GM21367 (cell line): ENCODE results near the gene PPP6R1.

Source experiments
- ATAC-seq: cut with Tn5 transposase; IDR thresholded peaks from one replicate; pipeline ENCODE4 v1.9.1; 2021; ENCODE audit not compliant: unreplicated experiment

PPP6R1 gene

DNA sequence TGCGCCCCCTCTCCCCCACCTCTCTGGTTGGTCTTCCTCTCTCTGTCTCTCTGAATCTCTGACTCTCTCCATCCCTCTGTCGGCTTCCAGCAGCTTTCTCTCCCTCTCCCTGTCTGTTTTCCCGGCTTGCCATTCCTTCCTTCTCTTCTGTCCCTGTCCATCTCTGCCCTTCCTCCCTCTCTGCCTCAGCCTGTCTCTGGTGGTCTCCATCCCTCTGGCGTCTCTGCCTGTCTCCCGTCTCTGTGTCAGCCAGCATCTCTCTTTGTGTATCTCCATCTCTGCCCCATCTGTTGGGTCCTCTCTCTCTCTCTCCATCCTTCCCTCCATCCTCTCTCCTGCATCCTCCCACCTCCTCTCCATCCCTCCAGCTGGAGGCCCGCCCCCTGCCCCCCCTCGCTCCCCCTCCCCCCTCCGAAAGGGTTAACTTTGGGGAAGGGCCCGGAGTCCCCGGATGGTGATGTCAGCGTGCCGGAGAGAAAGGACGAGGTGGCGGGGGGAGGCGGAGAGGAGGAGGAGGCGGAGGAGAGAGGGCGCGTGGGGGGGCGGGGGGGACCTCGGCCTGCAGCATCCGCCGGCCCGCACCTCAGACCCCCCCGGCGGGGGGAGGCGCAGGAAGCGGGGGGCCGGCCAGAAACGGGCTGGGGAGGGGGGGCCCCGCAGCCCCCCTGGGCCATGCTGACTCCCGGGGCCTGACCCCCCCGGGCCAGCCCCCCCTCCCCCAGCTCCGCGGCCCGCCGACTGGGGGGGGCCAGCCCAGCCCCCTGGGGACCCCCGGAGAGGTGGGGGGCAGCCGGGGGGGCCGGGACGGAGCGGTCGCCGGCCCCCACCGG, 24.9 kb upstream of the PPP6R1 start, which contains the start of gene BRSK1:
TSS of gene BRSK1 (plus strand) at position 450 of the 830 bp plus-strand sequence. CDS start 446 bp downstream, outside the sequence.
- ATAC-seq = no peak

DNA sequence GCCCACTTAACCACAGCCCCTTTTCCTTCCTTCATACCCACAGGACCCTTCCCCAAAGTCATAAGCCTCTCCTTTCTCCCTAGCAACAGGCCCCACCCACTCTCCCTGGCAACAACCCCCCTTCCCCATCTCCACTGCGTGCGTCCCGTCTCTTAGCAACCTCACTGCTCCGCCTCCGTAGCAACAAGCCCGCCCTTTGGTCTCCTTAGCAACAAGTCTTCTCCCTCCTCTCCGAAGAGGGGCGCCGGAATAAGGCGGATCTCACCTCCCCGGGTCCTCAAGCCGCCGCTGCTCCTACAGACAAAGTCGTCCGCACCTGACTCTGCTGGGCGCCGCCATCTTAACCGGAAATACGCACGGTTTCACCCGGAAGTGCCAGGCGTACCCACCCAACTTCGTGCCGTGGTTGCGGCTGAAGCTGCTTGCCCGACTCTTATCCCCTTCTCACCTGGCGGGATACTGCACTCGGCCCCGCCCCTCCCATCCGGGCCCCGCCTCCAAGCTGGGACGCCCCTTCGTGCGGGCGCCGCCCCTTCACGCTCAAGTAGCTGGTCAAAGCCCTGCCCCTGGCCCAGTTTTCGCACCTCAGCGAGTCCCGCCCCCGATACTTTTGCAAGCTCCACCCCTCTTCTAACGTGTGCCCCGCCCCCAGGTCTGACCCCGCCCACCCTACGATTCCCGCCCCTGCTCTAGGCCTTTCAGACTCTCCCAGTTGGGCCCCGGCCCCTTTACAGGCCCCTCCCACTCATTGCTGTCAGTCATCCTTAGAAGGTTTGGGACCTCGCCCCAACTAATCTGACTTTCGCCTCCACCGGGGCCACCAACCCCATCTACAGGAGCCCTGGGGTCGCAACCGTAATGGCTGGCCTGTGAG, 21.2 kb upstream of the PPP6R1 start, which contains the start of gene HSPBP1:
TSS of gene HSPBP1 (minus strand) at position 341 of the 874 bp plus-strand sequence. CDS start 502 bp downstream, outside the sequence.
- peak; percentile 61 for ATAC-seq

DNA sequence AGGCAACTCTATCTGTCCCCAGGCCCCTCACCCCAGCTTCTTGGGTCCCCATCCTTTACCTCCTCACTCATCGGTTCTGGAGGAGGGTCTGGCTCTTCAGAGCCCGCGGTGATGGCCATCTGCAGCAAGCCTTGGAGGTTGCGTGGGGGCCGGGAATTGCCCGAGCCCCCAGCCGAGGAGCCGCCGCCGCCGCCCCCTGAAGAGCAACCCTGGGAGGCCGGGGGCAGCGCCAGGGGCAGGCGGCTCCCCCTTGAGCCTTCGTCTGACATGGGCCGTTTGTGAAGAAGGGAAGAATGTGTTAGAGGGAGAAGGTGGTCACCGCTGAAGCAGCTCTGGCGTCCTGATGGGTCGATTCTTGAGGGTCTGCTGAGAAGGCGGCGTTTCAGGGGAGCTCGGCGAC, 20.5 kb upstream of the PPP6R1 start:
- no peak for ATAC-seq

DNA sequence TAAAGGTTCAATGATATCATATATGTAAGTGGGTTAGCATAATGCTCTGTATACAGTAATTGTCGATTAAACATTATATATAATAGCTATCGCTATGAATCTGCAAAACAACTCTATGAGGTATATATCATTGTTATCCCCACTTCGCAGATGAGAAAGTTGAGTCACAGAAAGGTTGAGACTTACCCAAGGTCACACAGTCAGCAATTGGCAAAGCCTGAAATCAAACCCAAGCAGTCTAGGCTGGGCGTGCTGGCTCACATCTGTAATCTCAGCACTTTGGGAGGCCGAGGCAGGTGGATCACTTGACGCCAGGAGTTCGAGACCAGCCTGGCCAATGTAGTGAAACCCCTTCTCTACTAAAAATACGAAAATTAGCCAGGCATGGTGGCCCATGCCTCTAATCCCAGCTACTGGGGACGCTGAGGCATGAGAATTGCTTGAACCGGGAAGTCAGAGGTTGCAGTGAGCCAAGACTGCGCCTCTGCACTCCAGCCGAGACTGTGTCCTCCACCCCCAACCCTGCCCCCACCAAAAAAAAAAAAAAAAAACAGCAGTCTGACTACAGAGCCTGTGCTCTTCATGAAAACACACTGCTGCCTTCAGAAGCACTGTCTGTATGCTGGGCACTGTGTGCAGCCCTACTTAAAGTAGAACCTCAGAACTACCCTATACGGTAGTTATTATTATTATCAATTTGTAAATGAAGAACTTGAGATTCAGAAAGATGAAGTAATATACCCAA, 19.7 kb upstream of the PPP6R1 start:
- no peak for ATAC-seq

DNA sequence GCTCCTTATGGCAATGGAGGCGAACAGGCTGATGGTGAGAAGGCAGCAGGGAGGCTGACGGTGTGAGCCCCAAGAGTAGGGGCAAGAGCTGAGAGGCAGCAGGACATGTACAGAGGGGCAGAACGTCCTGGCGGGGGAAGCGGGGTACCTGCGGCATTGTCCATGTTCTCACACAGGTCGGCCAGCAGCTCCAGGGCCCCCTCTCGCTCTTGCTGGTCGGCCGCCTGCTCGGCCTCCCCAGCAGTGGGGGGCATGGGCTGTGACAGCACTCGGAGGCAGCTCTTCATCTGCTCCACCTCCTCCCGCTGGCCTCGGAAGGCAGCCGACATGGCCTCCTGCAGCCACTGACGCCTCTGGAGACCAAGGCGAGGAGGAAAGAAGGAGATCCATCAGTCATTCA, 18.7 kb upstream of the PPP6R1 start:
- no peak for ATAC-seq

DNA sequence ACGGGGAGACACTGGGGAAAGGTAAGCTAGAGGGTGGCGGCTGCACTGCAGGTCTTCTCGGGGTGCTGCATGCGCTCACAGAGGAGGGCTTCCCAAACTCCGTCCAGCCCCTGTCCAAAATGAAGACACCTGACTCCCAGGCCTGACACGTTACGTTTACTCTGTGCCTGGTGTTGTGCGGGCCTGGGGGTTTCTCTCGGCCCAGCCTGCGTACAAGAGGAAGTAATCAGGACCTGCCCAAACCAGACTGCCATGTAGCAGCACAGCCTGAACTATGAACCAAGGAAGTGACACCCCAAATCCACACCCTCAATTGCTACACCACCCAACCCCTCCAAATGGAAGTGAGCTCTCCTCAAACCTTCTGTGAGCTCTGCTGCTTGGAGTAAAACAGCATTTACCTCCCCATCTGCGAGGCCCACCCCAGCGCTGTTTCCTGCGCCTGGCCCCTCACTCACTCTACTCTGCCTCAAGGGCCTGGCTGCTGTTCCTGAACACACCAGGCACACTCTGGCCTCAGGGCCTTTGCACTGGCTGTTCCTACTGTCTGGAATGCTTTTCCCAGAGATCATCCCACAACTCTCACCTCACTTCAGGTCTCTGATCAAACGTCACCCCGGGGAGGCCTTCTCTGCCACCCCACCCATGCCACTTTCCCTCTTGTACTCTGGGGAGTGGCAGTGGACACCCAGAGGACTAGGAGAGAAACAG, 18.1 kb upstream of the PPP6R1 start:
- no peak for ATAC-seq

DNA sequence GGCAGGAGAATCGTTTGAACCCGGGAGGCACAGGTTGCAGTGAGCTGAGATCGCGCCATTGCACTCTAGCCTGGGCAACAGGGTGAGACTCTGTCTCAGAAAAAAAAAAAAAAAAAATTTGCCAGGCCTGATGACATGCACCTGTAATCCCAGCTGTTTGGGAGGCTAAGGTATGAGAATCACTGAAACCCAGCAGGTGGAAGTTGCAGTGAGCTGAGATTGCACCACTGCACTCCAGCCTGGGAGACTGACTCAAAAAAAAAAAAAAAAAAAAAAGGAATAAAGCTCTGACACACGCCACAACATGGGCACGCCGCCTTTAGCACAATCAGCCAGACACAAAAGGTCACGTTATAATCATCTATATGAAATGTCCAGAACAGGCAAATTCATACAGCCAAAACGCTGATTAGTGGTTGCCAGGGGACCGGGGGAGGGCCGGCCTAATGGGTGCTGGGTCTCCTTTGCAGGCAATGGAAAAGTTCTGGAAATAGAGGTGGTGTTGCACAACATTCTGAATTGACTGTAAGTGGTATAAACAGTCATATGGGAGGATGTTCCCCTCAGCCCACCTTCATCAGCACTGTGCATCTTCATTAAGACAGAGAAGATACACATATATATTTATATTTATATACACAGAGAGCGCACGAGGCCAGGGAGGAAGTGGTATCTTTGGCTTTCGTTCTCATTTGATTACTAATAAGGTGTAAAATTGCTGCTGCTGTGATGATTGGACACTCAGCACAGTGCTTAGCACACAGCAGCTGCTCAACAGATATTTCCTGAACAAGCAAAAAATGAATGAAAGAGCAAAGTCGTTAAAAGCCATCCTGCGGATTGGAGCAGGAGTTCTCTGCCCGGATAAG, 17.3 kb upstream of the PPP6R1 start:
- no peak for ATAC-seq

DNA sequence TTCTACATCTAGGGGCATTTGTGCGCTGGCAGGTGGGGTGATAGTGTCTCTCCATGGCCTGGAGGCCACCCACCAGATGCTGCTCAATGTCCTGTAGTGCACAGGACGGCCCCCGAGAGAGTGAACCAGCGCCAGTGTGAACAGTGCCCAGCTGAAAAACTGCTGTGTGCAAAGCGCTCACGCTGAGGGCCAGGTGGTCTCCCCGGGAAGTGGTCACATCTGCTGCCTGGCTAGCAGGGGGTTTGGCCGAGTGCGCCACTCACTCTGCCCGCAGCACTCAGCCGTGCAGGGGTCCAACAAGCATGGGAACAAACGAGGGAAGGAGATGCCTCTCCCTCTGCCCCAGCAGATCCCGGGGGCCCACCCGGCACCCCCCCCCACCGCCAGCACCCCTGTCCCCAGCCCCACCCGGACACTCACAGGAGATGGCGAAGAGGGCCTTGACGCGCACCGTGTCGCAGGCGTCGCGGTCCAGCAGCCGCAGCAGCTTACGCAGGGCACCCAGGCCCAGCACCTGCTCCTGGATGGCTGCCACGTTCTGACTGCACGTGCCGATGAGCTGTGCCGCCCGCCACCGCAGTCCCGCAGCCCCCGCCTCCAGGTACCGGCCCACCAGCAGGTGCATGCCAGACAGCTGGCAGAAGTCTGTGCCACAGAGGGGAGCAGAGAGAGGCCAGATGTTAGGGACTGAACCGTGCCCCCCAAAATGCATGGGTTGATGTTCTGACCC, 15.3 kb upstream of the PPP6R1 start:
- no peak for ATAC-seq

DNA sequence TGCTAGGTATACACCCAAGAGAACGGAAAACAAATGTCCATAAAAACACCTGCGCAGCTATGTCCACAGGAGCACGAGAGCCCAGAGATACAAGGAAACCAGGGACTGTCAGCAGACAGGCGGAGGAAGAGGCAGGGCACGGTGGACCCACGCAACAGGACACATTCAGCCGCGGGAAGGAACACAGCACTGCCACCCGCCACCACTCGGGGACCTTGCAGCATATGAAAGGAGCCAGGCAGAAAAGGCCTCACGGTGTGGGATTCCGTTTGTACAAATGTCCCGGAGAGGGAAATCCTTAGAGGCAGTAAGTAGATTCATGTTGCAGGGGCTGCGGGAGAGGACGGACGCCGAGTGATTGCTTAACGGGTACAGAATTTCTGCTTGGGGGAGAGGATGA, 13.3 kb upstream of the PPP6R1 start:
- no peak for ATAC-seq

DNA sequence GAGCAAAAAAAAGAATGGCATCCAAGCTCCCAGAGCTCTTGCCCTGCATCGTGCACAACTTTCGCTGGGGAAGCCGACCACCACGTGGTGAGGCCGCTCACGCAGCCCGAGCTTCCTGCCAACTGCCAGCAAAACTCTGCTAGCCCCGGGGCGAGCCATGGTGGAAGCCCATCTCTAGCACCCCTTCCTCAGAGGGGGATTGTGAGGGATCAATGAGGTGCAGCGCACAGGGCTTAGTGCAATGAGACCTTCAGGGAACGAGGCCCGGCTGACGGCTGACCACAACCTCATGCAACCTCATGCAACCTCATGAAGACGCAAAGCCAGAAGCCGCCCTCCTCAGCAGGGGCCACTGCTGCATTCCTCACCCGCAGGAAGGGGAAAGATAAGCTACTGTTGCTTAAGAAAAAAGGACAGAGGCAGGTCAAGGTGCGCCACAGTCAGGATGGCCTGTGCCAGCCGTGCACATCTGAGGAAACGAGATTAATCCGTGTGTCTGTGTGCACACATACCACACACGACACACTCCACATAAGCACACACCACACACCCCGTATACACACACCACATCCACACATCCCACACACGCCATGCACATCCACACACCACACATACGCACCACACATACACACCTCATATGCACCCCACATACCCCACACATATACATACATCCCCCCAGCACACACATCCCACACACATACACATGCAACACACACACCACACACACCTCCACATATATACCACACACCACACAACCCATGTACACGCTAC, 11.5 kb upstream of the PPP6R1 start:
- ATAC-seq = no peak

DNA sequence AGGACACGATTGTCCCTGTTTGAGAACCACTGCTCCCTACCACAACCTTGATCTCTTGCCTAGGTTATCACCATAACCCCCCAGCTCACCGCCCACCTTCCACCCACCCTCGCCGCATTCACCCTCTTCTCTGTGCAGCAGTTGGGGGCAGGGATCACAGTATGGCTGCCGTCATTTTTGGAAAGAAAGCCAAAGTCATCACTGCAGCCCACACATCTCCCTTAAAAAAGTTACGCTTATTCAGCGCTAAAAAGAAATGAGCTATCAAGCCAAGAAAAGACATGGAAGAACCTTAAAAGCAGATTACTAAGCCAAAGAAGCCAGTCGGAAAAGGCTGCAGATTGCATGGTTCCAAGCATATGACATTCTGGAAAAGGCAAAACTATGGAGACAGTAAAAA, 10.5 kb upstream of the PPP6R1 start:
- ATAC-seq = no peak

DNA sequence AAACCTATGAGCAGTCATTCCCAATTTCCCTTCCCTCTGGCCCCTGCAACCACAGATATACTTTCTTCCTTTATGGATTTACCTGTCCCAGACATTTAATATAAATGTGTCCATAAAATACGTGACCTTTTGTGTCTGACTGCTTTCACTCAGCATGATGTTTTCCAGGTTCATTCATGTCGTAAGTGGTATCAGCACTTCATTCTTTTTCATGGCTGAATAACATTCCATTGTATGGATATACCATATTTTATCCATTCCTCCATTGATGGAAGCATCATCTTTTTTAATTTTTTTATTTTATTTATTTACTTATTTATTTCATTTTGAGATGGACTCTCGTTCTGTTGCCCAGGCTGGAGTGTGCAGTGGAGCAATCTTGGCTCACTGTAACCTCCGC, 8.0 kb upstream of the PPP6R1 start:
- no peak for ATAC-seq

DNA sequence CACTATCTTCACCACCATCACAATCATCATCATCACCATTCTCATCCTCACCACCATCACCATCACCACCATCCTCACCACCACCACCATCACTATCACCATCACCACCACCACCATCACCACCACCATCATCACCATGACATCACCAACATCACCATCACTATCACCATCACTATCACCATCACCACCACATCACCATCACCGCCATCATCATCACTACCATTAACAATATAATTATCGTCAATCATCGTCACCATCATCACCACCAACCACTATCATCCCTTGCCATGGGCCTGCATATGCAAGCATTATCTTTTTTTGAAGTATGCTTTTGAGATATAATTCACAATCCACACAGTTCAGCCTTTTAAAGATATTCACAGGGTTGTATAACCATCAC, 7.6 kb upstream of the PPP6R1 start:
- ATAC-seq = no peak

DNA sequence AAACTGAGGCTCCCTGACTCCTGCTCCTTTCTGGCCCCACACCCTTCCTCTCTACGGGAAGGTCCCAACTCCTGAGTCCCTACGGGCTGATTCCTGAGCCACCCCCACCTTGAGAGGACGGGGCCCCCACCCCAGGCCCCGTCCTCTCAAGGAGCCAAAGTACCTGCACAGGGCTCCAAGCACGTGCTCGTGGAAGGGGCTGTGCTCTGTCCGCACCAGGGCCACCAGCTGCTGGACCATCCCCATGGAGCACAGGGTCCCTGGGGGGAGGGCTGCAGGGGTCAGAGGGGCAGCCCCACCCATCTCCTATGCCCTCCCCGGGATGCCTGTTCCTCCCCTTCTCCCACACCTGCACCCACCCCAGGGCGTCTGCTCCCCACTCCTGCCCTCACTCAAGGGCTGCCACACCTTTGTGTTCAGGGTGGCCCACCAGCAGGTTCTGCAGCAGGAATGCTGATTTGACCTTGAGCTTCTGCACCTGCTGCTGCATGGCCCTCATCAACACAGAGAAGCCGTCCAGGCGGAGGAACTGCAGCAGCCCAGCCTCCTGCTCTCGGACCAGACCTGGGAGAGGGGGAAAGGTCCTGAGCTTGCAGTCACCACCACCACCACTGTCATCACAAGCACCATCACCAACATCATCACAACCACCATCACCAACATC, 7.0 kb upstream of the PPP6R1 start:
- no peak for ATAC-seq

DNA sequence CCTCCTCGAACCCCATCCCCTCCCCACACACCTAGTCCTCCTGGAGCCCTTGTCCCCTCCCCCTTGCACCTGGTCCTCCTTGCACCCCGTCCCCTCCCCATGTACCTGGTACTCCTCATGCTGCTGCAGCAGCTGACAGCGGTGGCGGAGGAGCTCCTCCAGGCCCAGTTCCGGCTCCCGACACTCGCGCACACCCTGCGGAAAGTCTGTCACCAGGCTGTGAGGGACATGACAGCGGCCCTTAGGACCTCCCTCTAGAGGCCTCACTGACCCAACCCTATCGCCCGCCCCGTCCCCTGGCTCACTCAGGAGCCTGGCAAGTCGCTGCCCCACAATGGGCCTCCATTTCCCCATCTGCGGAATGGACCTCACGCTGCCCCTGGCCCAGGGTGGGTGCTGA, 6.4 kb upstream of the PPP6R1 start:
- no peak for ATAC-seq

DNA sequence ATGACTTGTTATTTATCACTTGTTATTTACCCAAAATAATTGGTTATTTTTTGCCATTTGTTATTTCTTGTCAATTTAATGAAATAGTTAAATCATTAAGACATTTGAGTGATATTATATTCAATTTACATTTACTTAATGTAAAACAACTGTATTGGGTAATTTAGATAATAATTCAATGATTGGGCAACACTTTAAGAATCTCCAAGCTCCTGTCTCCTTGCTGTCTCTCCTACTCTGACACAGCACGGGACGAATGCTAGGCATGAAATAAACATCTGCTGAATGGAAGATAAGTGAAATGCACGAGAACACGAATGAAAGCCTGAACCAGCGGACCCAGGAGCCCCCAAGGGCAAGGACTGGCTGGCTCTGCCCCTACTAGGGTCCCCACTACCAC, 5.7 kb upstream of the PPP6R1 start:
- ATAC-seq = no peak

DNA sequence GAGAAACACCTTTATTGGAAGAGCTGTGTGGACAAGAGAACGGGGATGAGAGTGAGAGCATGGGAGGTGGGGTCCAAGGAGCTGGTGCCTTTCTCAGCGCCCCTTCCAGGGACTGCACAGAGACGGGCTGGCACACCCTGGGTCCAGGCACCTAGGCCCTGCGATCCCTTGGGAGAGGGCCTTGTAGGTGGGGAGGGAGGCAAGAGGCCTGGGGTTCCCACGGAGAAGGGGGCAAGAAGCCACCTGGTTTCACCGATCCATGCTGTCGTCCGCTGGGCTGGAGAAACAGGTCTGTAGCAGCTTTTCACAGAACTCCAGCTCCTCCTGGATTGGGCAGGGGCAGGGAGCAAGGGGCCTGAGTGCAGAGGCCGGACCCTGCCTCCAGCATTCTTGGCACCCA, 3.5 kb upstream of the PPP6R1 start:
- ATAC-seq = no peak

DNA sequence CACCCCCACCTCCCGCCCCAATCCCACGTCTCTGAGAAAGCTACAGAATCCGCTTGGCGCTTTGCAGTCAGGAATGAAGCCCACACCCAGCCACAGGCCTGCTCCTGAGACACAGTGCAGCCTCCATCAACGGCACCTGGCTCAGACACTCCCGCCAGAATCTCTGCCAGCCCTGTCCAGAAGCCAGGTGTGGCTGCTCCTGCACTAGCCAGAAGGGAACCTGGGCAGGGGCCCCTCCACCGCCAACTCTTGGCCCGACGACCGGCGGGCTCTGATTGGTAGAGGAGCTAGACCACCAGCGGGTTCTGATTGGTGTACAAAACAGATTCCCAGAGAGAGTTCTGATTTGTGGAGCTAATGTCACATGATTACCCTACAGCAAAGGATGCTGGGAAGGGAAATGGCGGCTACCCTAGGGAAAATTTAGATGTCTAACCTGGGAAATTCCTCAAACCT, 2.9 kb upstream of the PPP6R1 start:
- ATAC-seq = no peak
